ENCODE results near the gene RAB40AL. TPM values are rescaled to one million over a fixed set of nuclear protein-coding genes. Genes with fewer than 3 reads are reported as not detected.

RAB40AL gene
- total and polyA plus RNA-seq, 2 of the 8 experiments (the other 6 are each of a cell fraction or from before 2014, with no cell fraction given), result 0.27 to 0.30 TPM

DNA sequence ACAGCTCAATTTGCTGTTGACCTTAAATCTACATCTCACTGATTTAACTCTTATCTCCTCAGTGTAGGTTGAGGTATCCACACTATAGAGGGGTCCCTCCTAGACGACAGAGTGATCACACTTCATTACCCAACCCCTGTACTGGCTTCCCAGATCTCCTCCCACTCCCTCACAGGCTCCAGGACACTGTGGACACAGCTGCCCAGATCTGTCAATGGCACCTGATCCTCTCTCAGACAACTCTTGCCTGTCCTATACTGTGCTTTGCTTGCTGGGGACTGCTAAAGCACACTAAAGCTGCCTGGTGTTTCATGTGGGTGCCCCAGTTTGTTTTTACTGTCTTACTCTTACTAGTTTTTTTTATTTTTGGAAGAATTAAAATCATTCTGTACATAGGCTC, 27.9 kb downstream of the RAB40AL start:
- no peak for TF ChIP-seq RAD21 (IDR thresholded peaks at IDR 0.05 in 1 of 2, conservative IDR thresholded peaks at IDR 0.05 in 1 of 2; ENCODE audit: low read depth in 2 of 2, low read length in 2 of 2)
- no peak for TF ChIP-seq CBX8 (IDR thresholded peaks at IDR 0.05; ENCODE audit: borderline replicate concordance, low read depth, low read length)
- TF ChIP-seq SP1 (IDR thresholded peaks at IDR 0.05; ENCODE audit: low read depth, low read length), result no peak
- no peak for TF ChIP-seq CEBPB (IDR thresholded peaks at IDR 0.05; ENCODE audit: low read depth, low read length)
- no peak for TF ChIP-seq CREB1 (IDR thresholded peaks at IDR 0.05)
- TF ChIP-seq RXRA (IDR thresholded peaks at IDR 0.05; ENCODE audit: insufficient read depth, low read depth, low read length), result no peak
- TF ChIP-seq BCL11A (IDR thresholded peaks at IDR 0.05; ENCODE audit: low read depth in 2 of 2, low read length in 2 of 2), result no peak
- Histone ChIP-seq H2AK5ac (ENCODE audit: low read depth, low read length) (no peak overlapping the region), H3K4me2 (ENCODE audit: insufficient read depth in 1 of 2, low read depth in 2 of 2, low read length in 2 of 2) (no peak overlapping the region), H3K36me3 (ENCODE audit: control insufficient read depth in 2 of 4, insufficient read depth in 4 of 4, low read length in 3 of 4) (no peaks in the 10 kb centered on the region), H2BK120ac (replicated peaks; ENCODE audit: low read depth, low read length) (no peak overlapping the region), H2BK12ac (ENCODE audit: low read depth, low read length) (no peak overlapping the region), H3K27ac (ENCODE audit: low read depth, low read length) (no peak overlapping the region), H3K4me3 (ENCODE audit: extremely low read depth in 1 of 4, insufficient read depth in 2 of 4, low read depth in 3 of 4, low read length in 4 of 4) (no peak overlapping the region), H3K4me1 (replicated peaks in 1 of 4; ENCODE audit: control insufficient read depth in 3 of 4, insufficient read depth in 4 of 4, low read length in 3 of 4) (no peaks in the 10 kb centered on the region), H2BK20ac (ENCODE audit: low read length) (no peak overlapping the region), H4K5ac (ENCODE audit: insufficient read length, low read depth, low read length) (no peak overlapping the region), H4K8ac (ENCODE audit: extremely low read depth, insufficient read depth, low read length) (no peak overlapping the region), H3K79me1 (ENCODE audit: low read depth, low read length) (no peaks in the 10 kb centered on the region), H3K9me3 (ENCODE audit: insufficient read depth in 2 of 2, low read depth in 1 of 2, low read length in 1 of 2) (no peaks in the 10 kb centered on the region), H3K56ac (replicated peaks; ENCODE audit: insufficient read length, low read depth, low read length) (no peak overlapping the region), H3K23me2 (ENCODE audit: low read depth, low read length) (no peaks in the 10 kb centered on the region), H4K20me1 (replicated peaks in 1 of 2; ENCODE audit: control insufficient read depth in 1 of 2, insufficient read depth in 2 of 2, low read length in 2 of 2) (no peaks in the 10 kb centered on the region), H4K91ac (replicated peaks; ENCODE audit: insufficient read length, low read length) (no peak overlapping the region), H3K9ac (replicated peaks in 1 of 4; ENCODE audit: extremely low read depth in 1 of 4, low read depth in 3 of 4, low read length in 3 of 4) (no peak overlapping the region), H3K18ac (ENCODE audit: extremely low read depth, low read length) (no peak overlapping the region), H3K23ac (ENCODE audit: insufficient read length) (no peak overlapping the region), H3K27me3 (replicated peaks in 1 of 4; ENCODE audit: control insufficient read depth in 3 of 4, extremely low read depth in 1 of 4, insufficient read depth in 3 of 4, low read length in 3 of 4) (no peaks in the 10 kb centered on the region), H2AFZ (ENCODE audit: low read length) (no peak overlapping the region), H3K79me2 (ENCODE audit: control insufficient read depth in 1 of 2, insufficient read depth in 2 of 2, low read length in 2 of 2) (no peaks in the 10 kb centered on the region), H2BK15ac (ENCODE audit: low read length) (no peak overlapping the region), H3K4ac (replicated peaks; ENCODE audit: insufficient read length, low read depth, low read length) (no peak overlapping the region), H2BK5ac (ENCODE audit: low read depth, low read length) (no peak overlapping the region), H3K14ac (ENCODE audit: insufficient read length) (no peak overlapping the region)
- DNase-seq (ENCODE audit: low read depth in 1 of 2, low spot score in 2 of 2) (no peak), FAIRE-seq (no peak)
- 75% methylated on average over 1 of the region's 1 CpG; no CpG with 5 or more reads in 1 of the 2 experiments for WGBS, 2 experiments (ENCODE audit: extremely low coverage in 1 of 2, insufficient coverage in 1 of 2, insufficient read length in 1 of 2, insufficient replicate concordance in 2 of 2, low coverage in 1 of 2, low lambda C conversion rate in 2 of 2, missing lambda C conversion rate in 1 of 2)
- CTCF ChIA-PET (ENCODE audit: partially characterized antibody), result interaction anchor here (0.7 to 8.4 kb wide), 5 partner anchors 11 to 81 kb away, joined by 3 to 63 read pairs (median 3); no protein-coding TSS in a partner anchor
- POLR2A ChIA-PET (ENCODE audit: partially characterized antibody), result interaction anchor here (1.5 kb wide), 1 partner anchor 14 kb away, joined by 5 read pairs; no protein-coding TSS in a partner anchor

Data from H1 (cell line).